ENCODE data around the gene EFCAB11. TPM values are rescaled to one million over a fixed set of nuclear protein-coding genes. Genes with fewer than 3 reads are reported as not detected.

The EFCAB11 gene
- total and polyA plus RNA-seq, 2 donors (not counting 3 experiments of a cell fraction or from before 2014, with no cell fraction given) = 2.8 to 6.3 TPM

DNA sequence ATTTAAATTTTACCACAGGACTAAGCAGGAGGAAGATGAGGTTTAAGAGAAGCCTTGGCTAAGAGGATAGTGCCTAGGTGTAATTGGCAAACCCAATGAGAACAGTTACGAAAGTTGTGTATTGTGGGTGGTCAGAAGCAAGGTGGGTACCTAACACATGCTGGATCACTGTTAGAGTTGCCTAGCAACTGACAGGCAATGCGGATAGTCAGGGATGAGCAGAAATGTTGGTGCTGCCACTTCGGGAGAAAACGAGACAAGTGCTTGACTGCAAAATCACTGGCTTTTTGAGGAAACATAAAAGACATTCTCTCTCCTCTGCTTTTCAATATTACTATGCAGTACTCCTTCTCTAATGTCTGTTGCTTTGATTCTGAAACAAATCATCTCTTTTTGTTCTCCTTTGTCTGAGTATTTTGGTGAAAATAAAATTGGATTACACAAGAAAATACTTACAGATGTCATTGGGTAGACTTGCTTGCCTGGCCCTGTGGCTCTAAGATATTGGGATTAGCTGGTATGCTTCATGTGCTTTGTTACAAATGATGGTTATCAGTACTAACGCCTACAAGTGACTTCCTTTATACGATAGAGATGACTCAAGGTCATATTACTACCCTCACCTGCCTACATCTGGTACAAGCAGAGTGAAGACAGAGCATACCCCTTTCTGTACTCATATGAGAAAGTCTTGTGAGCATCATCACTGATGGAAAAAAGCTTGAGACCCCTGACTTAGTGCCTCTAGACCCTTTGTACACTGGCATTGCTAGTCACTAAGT lies 49.2 kb upstream of the EFCAB11 start:
- Histone ChIP-seq H3K9me3 (replicated peaks; ENCODE audit: control insufficient read depth, insufficient read depth, low read length) (no peaks in the 10 kb centered on the region), H3K9me1 (replicated peaks; ENCODE audit: control insufficient read depth, extremely low read depth, insufficient read depth, low read length) (no peaks in the 10 kb centered on the region), H3K36me3 (ENCODE audit: control insufficient read depth in 2 of 2, extremely low read depth in 1 of 2, insufficient read depth in 2 of 2, low read length in 2 of 2) (peaks cover 5 to 11% of the 10 kb centered on the region in 2 experiments), H4K20me1 (replicated peaks; ENCODE audit: control insufficient read depth, extremely low read depth, insufficient read depth, low read length) (no peaks in the 10 kb centered on the region), H3K9ac (replicated peaks; ENCODE audit: extremely low read depth, insufficient read depth, low read length) (no peak overlapping the region), H3K4me1 (ENCODE audit: control insufficient read depth, extremely low read depth, insufficient read depth, low read length) (no peaks in the 10 kb centered on the region), H3K27me3 (ENCODE audit: control insufficient read depth in 2 of 2, insufficient read depth in 2 of 2, low read length in 2 of 2) (no peaks in the 10 kb centered on the region), H3K27ac (ENCODE audit: insufficient read depth, low read depth, low read length) (no peak overlapping the region), H3K79me2 (ENCODE audit: control insufficient read depth, insufficient read depth, low read length) (no peaks in the 10 kb centered on the region), H3K4me2 (ENCODE audit: insufficient read depth, low read length) (no peak overlapping the region), H3K4me3 (replicated peaks in 1 of 3; ENCODE audit: insufficient read depth in 1 of 3, low read depth in 1 of 3, low read length in 3 of 3) (no peak overlapping the region), H2AFZ (ENCODE audit: low read depth, low read length) (no peak overlapping the region)
- ChIA-PET CTCF (interaction anchor here (1.0 kb wide), 1 partner anchor 30 kb away, joined by 4 read pairs; no protein-coding TSS in a partner anchor), POLR2A (no interaction called here)
- DNase-seq (ENCODE audit: low read depth, low spot score) = no peak
- dilution Hi-C loops (cut with MboI; ENCODE audit: extremely low pct_ligation_motif_present, low sequenced_read_pairs) = no loop called here
- BruUV-seq (replicated peaks) = no TSS peak
- intact Hi-C loops (cut with micrococcal nuclease) = no loop called here
- FAIRE-seq = no peak
- TF ChIP-seq EZH2 (IDR thresholded peaks at IDR 0.05; ENCODE audit: borderline replicate concordance, low read depth, low read length, severe bottlenecking) (no peak), GATA2 (IDR thresholded peaks at IDR 0.05; ENCODE audit: insufficient read depth, insufficient read length, low read depth, low read length) (no peak), POLR2AphosphoS5 (IDR thresholded peaks at IDR 0.05; ENCODE audit: insufficient read depth, low read depth, low read length) (no peak), JUN (IDR thresholded peaks at IDR 0.05; ENCODE audit: borderline replicate concordance, insufficient read depth, insufficient read length, low read depth) (no peak), MYC (IDR thresholded peaks at IDR 0.05; ENCODE audit: low read depth, low read length) (no peak), POLR2A (IDR thresholded peaks at IDR 0.05; ENCODE audit: low read depth, low read length) (no peak), FOS (IDR thresholded peaks at IDR 0.05; ENCODE audit: borderline replicate concordance, insufficient read depth, low read length) (no peak)
- TF ChIP-seq, protein P1, sequence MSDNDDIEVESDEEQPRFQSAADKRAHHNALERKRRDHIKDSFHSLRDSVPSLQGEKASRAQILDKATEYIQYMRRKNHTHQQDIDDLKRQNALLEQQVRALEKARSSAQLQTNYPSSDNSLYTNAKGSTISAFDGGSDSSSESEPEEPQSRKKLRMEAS (IDR thresholded peaks at IDR 0.05; ENCODE audit: insufficient read depth, insufficient read length) = no peak
- TF ChIP-seq, protein P2, sequence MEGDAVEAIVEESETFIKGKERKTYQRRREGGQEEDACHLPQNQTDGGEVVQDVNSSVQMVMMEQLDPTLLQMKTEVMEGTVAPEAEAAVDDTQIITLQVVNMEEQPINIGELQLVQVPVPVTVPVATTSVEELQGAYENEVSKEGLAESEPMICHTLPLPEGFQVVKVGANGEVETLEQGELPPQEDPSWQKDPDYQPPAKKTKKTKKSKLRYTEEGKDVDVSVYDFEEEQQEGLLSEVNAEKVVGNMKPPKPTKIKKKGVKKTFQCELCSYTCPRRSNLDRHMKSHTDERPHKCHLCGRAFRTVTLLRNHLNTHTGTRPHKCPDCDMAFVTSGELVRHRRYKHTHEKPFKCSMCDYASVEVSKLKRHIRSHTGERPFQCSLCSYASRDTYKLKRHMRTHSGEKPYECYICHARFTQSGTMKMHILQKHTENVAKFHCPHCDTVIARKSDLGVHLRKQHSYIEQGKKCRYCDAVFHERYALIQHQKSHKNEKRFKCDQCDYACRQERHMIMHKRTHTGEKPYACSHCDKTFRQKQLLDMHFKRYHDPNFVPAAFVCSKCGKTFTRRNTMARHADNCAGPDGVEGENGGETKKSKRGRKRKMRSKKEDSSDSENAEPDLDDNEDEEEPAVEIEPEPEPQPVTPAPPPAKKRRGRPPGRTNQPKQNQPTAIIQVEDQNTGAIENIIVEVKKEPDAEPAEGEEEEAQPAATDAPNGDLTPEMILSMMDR (IDR thresholded peaks at IDR 0.05; ENCODE audit: extremely low read depth in 1 of 2, insufficient read depth in 1 of 2, low read depth in 1 of 2, low read length in 2 of 2) = no peak

Data from endothelial cell of umbilical vein (primary cell).